GM15510 (cell line): ENCODE data around the gene IL1F10.

Source experiments
- POLR2A ChIP-seq: IDR thresholded peaks from 3 replicates; pipeline ENCODE4 v1.6.1; 2011; ENCODE audit warnings: borderline replicate concordance; ENCODE audit not compliant: insufficient read length; ENCODE audit errors: extremely low read depth

IL1F10 gene, protein sequence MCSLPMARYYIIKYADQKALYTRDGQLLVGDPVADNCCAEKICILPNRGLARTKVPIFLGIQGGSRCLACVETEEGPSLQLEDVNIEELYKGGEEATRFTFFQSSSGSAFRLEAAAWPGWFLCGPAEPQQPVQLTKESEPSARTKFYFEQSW

GRCh38 chr2:113067681-113068080 lies at the start of gene IL1F10:
Gene IL1F10, plus strand, starts transcription at chr2:113067970. Its CDS starts 4,769 bp downstream, at chr2:113072739.
- TF ChIP-seq POLR2A, result no peak

DNA sequence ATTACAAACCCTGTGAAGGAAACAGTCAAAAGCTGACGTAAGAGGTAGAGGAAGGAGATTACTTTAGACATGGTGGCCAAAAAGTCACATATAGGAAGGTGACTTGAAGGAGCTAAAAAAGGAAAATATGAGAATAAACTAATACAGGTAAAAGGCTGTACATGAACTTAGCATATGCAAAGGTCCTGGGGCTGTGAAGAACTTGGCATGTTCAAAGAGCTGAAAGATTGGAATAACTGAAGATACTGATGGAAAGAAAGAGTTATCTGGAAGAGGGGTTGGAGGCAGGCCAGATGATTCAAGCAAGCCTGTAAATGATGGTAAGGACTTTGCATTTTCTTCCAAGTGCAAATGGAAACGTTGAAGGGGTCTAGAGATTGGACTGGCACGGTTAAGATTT lies 49.3 kb upstream of the IL1F10 start:
- TF ChIP-seq POLR2A, result no peak

GRCh38 chr2:113021312-113021711 lies 46.5 kb upstream of the IL1F10 start:
- no peak for TF ChIP-seq POLR2A

- TF ChIP-seq POLR2A, result no peak
These were observed 43.0 kb upstream of the IL1F10 start for GRCh38 chr2:113024764-113025163.

GRCh38 chr2:113025737-113026136 lies 42.0 kb upstream of the IL1F10 start:
- no peak for TF ChIP-seq POLR2A

DNA sequence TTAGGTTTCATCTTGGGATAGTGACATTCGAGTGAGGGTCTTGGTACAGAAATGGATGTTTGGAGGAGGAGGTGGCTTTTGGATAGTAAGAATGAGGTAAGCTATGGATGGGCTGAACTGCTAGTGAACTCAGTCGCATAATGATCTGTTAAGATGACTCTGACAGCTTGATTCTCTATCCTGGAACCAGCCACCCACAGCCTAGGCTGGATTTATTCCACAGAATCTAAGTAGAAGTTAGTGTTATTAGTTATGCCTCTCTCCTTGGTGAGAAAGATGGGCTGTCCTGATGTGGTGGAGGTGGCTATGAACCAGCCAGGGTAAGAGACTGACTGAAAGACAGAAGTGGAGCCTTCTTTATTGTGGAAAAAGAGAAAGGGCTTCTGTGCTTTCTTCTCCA lies 40.1 kb upstream of the IL1F10 start:
- no peak for TF ChIP-seq POLR2A

GRCh38 chr2:113028112-113028511 lies 39.7 kb upstream of the IL1F10 start:
- TF ChIP-seq POLR2A, result no peak

GRCh38 chr2:113032737-113033136 lies 35.0 kb upstream of the IL1F10 start:
- TF ChIP-seq POLR2A, result no peak

DNA sequence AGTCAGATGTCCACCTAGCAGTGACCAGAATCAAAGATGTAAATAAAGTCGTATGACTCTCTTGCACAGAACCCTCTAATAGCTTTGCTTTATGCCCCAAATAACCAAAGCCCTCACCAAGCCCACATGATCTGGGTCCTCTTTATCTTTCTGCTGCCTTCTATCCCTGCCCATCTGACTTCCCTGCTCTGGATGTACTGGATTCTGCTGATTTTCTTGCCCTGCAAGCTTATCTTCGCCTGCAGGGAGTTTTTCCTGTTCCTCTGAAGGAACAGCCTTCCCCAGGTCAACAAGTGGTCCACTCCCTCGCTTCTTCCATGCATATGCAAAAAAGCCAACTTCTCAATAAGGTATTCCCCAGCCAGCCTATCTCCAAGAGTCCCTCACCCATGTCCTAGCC lies 33.8 kb upstream of the IL1F10 start:
- TF ChIP-seq POLR2A, result no peak

GRCh38 chr2:113036763-113037162 lies 31.0 kb upstream of the IL1F10 start:
- no peak for TF ChIP-seq POLR2A

DNA sequence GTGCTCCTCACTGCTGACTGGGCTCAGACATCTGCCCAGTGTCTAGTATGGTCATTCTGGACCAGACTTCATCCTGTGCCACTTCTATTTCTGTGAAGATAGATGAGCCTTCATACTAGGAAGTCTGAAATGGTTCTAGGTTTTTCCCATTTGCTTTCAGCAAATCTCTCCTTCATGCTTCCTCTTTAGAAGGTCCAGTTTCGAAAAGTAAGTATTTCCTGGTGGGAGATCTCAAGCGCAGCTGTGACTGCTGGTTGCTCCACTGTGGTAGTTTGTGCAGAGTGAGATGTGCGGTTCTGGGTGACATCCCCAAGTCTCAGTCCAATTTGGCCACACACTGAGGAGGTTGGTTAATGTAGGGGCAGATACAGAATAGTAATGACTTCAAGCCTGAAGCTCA lies 29.5 kb upstream of the IL1F10 start:
- no peak for TF ChIP-seq POLR2A

DNA sequence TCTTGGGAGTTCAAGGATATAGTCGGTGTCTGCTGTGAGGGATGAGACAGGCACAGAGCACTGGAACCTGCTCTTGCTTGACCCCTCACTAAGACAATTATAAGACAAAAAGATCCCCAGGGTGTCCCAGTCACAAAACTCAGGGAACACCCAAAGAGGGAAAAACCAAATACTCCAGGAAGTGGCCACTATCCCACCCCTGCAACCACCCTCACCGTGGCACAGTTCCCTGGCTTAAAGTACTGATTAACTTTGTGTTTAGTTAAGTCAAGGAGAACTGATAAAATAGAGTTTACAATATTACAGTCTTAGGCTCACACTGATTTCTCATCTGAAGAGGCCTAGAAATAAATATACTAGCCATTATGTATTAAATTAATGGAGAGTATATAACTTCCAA lies 28.6 kb upstream of the IL1F10 start:
- TF ChIP-seq POLR2A, result no peak

GRCh38 chr2:113039719-113040118 lies 28.1 kb upstream of the IL1F10 start:
- no peak for TF ChIP-seq POLR2A

DNA sequence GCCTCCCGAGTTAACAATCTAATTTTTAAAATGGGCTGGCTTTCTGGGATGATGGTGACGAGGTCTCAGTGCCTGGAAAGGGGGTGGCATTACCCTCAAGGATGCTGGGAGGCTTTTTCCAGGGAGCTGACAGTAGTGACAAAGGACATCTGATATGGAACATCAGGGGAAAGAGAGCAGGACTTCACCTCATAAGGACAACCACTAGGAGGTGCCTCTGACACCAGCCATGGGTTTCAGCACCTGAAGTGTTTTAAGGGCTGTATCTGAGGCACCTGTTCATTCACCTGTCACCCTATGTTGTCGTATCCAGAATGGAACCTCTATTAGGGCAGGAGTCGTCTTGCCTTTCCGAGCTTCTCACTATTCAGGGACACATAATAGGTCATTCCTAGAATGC lies 25.9 kb upstream of the IL1F10 start:
- TF ChIP-seq POLR2A, result no peak

DNA sequence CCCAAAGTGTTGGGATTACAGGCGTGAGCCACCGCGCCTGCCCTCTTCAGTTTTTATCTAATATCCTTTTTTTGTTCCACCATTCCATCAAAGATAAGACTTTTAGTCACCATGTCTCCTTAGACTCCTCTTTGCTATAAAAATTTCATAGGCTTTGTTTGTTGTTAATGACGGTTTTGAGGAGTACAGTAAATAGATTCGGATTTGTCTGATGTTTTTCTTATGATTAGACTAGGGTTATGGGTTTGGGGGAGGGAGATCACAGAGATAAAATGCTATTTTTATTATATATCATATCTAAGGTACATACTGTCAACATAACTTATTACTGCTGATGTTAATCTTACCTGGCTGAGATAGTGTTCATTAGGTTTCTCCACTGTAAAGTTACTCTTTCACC lies 21.3 kb upstream of the IL1F10 start:
- TF ChIP-seq POLR2A, result no peak

DNA sequence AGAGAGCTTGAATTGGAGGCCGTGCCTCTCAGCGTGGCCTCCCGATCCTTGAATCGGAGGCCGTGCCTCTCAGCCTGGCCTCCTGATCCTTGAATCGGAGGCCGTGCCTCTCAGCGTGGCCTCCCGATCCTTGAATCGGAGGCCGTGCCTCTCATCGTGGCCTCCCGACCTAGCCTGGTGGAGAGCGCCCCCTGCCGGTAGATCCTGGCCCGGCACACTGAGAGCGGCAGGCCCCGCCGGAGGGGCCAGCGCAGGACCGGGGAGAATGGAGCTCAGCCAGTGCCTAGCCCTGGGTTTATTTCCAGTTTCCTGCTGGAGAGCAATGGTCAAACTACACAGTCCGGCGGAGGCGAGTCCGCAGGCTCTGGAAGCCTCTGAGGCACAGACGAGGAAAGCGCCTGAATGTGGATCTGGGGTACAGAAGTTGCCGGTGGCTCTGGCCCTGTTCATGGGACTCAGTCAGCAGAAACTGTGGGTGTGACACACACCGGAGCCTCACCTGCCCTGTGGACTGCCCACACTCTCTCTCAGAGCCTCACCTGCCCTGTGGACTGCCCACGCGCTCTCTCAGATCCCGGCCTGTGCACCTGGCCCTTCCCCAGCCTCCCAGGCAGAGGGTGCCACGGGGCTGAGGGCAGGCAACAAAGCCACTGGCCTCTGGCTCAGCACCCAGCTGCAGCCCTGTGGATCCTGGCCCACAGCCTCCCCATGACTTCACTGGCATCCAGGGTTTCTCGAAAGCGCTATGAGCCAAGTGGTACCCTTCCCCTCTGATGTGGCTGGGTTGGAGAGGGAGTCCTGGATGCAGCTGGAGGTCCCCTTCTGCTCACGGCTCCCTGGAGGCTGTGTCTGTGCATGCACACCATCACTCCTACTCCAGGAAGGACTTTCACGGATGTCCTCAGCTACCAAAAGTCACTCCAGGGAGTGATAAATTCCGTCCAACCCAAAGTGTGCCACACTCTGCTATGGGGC lies 16.6 kb upstream of the IL1F10 start:
- TF ChIP-seq POLR2A, result no peak
